NT2/D1 (cell line): ENCODE data around the gene SLC35E2B.
"Not testable (repeated sequence)": the region's sequence is repeated elsewhere in the genome, so short reads cannot be mapped to it uniquely, and the experiment has no call there.

Source experiments
- DNase-seq: peaks from one replicate; pipeline ENCODE4 v3.0.0-alpha.2; 2011; ENCODE audit warnings: low read depth, low spot score
- H3K27me3 ChIP-seq: 2 replicates; pipeline ENCODE4 v1.6.0; 2011; ENCODE audit warnings: mild to moderate bottlenecking; ENCODE audit not compliant: insufficient read length, insufficient read depth
- H3K36me3 ChIP-seq: 2 replicates; pipeline ENCODE4 v1.6.1; 2011; ENCODE audit warnings: mild to moderate bottlenecking, low read length, mixed read lengths; ENCODE audit not compliant: insufficient read depth, insufficient read length
- H3K4me1 ChIP-seq: 2 replicates; pipeline ENCODE4 v1.5.1; 2011; ENCODE audit not compliant: insufficient read depth, insufficient read length
- H3K4me3 ChIP-seq: 2 replicates; pipeline ENCODE4 v1.5.1; 2011; ENCODE audit warnings: low read depth; ENCODE audit not compliant: insufficient read length
- H3K9ac ChIP-seq: 2 replicates; pipeline ENCODE4 v1.6.0; 2011; ENCODE audit warnings: low read depth; ENCODE audit not compliant: insufficient read length
- H3K9me3 ChIP-seq: 2 replicates; pipeline ENCODE4 v1.5.1; 2011; ENCODE audit warnings: mild to moderate bottlenecking, low read length; ENCODE audit not compliant: insufficient read depth
- SUZ12 ChIP-seq: IDR thresholded peaks from 2 replicates; pipeline ENCODE4 v1.6.1; 2011; ENCODE audit not compliant: insufficient read length, insufficient read depth; ENCODE audit errors: extremely low read depth
- YY1 ChIP-seq: IDR thresholded peaks from 2 replicates; pipeline ENCODE4 v1.6.1; 2011; ENCODE audit not compliant: insufficient read length, insufficient read depth
- ZNF274 ChIP-seq: IDR thresholded peaks from 2 replicates; pipeline ENCODE4 v1.6.1; 2011; ENCODE audit warnings: mild to moderate bottlenecking, low read depth, low read length

Gene SLC35E2B

DNA sequence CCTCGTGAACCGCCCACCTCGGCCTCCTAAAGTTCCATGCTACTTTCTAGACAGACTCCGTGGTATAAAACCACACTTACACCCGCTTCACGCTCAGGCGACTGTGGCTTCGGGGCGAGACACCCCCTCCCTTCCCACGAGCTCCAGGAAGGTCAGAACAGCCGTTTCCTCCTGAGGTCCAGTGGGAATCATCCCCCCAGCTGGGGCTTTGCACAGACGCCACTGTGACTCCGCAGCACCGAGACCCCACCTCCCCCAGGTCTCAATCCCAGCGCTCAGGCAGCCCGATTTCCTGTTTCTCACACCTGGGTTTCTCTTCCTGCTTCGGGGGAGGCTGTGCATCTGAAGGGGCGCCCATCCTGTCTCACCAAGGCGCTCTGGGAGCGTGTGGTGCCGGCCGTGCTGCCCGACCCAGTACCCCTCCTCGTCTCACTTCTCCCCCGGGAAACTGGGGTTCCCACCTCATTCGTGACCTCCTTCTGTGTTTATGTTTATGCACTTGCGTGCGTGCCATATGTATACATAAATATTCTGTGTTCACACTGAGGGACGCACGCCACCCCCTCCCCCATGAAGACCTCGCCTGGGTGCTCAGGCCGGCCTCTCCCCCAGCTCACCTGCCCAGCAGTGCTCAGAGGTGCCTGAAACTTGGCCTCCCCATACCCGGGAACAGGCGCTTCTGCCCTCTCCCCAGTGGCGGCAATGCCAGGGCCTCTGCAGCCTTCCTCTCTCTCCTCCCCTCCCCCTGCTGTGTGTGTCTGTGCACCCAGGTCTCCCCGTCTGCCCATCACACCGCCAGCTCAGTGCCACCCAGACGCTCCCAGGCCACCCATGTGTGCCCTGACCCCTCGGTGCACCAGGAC lies 14.6 kb downstream of the SLC35E2B start:
- no peaks in the 10 kb centered on the region for H3K9me3 ChIP-seq
- H3K4me3 ChIP-seq: no peak overlapping the region
- TF ChIP-seq ZNF274: no peak
- TF ChIP-seq YY1: no peak
- no peak for TF ChIP-seq SUZ12
- no peak overlapping the region for H3K9ac ChIP-seq
- H3K4me1 ChIP-seq: peaks cover 11% of the 10 kb centered on the region
- no peak for DNase-seq
- H3K36me3 ChIP-seq: peaks cover 5% of the 10 kb centered on the region
- H3K27me3 ChIP-seq: no peaks in the 10 kb centered on the region

DNA sequence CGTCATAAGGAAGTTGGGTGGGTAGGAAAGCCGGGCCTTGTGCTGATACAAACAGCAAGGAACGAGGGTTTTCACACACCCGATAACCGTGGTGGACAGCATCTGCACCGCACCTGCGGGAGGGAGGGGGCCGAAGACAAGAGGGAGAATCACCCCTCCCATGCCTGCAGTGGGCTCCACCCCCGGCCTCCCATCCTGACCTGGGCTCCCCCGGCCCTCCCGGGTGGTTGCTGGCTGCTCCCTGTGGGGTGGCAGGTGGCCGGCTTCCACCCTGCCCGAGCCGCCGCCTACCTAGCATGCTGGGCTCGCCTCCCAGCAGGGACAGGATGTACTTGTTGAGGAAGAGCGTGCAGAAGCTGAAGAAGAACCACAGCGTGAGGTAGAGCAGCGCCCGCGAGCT lies 16.5 kb downstream of the SLC35E2B start:
- H3K4me3 ChIP-seq, H3K4me1 ChIP-seq, DNase-seq, H3K9me3 ChIP-seq, H3K27me3 ChIP-seq, H3K9ac ChIP-seq: not testable (repeated sequence)
- peaks cover 16% of the 10 kb centered on the region for H3K36me3 ChIP-seq

DNA sequence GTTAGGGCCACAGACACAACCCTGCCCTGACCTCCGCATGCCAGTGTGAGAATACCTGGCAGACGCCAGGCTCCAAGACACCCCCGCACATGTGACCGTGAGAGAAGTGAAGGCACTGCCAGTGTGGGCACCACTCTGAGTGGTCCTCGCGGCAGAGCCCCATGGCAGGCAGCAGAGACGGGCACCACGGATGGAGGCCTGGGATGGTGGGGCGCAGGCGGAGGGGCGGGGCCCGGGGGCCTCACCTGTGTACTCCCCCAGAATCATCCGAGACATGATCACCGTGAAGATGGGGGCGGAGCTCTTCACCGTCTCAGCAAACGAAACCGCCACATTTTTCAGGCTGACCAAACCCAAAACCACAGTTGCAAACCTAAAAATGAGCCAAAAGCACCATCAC lies 17.4 kb downstream of the SLC35E2B start:
- DNase-seq, H3K4me3 ChIP-seq, H3K27me3 ChIP-seq, H3K9ac ChIP-seq, H3K4me1 ChIP-seq, H3K9me3 ChIP-seq: not testable (repeated sequence)
- H3K36me3 ChIP-seq: peaks cover 20% of the 10 kb centered on the region

DNA sequence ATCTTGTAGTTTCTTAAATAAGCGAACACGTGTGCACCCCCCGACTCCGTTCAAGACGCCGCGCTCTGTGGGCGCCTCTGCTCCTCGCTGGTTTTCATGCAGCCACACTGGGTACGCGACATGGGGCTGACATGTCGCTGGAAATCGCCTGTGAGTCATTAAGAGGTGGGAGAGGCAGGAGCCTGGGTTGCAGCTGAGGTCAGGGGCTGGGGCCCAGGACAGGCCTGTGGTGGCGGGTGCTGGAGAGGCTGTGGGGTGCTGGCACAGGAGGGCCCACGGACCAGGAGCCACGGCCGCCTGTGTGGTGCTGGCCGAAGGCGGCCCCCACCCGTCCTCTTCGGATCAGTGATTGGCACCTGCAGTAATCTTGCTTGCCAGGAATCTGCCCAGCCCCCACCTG lies 17.8 kb downstream of the SLC35E2B start:
- H3K36me3 ChIP-seq: peaks cover 23% of the 10 kb centered on the region
- not testable (repeated sequence) for DNase-seq, H3K27me3 ChIP-seq, H3K4me3 ChIP-seq, H3K4me1 ChIP-seq, H3K9ac ChIP-seq, H3K9me3 ChIP-seq

DNA sequence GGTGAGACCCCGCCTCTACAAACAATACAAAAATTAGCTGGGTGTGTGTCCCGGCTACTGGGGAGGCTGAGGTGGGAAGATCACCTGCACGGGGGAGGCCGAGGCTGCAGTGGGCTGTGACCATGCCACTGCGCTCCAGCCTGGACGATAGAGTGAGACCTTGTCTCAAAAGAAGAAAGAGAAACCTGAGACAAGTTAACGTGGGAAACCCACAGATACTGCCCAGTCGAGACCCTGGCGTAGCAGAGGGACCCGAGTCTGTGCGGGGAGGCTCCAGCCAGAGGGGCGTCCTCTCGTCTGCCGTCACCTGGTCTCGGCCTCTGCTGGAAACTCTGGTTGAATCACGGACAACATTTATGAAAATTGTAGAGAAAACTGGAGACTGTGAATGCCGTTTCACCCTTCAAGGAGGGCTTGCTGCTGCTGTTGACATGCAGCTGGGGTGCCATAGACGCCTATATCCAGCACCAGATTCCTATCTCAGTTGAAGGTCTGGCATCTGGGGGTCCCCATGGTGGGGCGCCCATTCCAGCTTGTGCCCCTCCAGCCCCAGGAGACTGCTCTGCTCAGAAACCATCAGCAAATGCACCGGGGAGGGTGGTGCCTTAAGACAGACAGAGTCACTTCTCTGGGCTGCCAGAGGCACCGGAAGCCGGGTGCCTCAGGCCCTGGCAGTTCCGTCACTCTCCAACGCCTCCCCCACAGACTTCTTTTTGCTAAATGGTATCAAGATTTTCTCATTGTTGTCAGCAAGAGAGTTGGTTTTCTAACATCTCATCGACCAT lies 20.2 kb downstream of the SLC35E2B start:
- no peaks in the 10 kb centered on the region for H3K9me3 ChIP-seq
- no peaks in the 10 kb centered on the region for H3K27me3 ChIP-seq
- DNase-seq: no peak
- TF ChIP-seq ZNF274 (no peak), SUZ12 (no peak), YY1 (no peak)
- H3K9ac ChIP-seq: no peak overlapping the region
- H3K36me3 ChIP-seq: peaks cover 28% of the 10 kb centered on the region
- H3K4me1 ChIP-seq: peaks cover 2% of the 10 kb centered on the region
- no peak overlapping the region for H3K4me3 ChIP-seq

DNA sequence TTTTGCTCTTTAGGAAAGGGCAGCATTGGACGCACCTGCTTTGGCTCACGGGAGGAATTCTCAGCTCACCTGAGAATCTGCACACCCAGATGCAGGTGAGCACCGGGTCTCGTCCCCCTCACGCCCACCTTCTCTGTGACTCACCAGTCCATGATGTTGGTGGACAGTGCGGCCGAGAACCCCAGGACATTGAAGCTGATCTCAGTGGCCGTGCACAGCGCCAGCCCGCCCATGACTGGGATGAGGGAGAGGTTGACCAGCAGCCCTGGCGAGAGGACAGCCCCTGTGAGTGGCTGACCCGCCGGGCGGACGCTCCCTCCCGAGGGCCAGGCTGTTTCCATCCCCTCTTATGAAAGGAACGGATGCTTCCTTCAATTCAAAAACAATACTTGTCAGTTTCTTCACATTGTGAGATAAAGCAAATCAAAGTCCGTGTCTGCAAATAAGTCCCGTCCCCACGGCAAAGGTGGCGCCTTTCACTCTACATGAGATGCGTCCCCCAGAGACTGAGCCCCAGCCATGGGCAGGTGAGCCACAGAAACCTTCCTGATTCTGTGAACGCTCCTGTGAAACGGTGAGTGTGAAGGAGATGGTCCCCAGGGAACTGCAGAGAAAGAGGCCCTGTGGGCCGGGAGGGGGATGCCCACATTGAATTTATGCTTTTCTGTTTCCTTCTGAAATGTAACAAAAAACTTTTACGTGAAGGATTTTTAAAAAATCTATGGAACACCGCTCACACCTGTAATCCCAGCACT lies 21.1 kb downstream of the SLC35E2B start:
- DNase-seq: no peak
- TF ChIP-seq SUZ12 (no peak), YY1 (no peak), ZNF274 (no peak)

DNA sequence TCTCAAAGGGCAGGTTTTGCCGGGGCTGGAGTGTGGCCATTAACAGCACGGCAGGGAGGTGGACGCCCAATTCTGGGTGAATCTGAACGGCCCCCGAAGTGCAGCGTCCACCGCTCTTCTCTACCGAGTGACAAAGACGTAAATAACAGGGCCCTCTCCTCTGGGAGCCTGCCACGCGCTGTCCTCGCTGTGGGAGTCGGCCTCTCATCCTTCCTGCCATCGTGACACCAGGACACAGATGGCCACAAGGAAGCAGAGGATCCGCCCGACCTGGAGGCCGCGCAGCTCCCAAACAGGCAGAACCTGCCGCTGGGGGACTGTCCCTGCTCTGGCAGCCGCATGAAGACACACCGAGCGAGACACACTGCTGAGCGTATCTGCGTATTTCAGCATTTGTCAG lies 21.7 kb downstream of the SLC35E2B start:
- TF ChIP-seq SUZ12: no peak
- TF ChIP-seq ZNF274: no peak
- no peak for TF ChIP-seq YY1
- DNase-seq: no peak
- Histone ChIP-seq H3K4me3 (no peak overlapping the region), H3K36me3 (peaks cover 36% of the 10 kb centered on the region), H3K27me3 (no peaks in the 10 kb centered on the region), H3K4me1 (peaks cover 2% of the 10 kb centered on the region), H3K9ac (no peak overlapping the region), H3K9me3 (no peaks in the 10 kb centered on the region)

More for the DNA sequence above, 21.1 kb downstream of the SLC35E2B start:
- Histone ChIP-seq H3K27me3 (no peaks in the 10 kb centered on the region), H3K9ac (no peak overlapping the region), H3K9me3 (no peaks in the 10 kb centered on the region), H3K36me3 (peaks cover 29% of the 10 kb centered on the region), H3K4me1 (peaks cover 2% of the 10 kb centered on the region), H3K4me3 (no peak overlapping the region)
